Thyroid gland (tissue), 4 donors: Measurements from ENCODE around the gene ARHGEF26. TPM values are rescaled to one million over a fixed set of nuclear protein-coding genes. Genes with fewer than 3 reads are reported as not detected.

ENCODE experiments used
- DNase-seq, 2 donors: peaks; one replicate each; pipeline ENCODE4 v3.0.0-alpha.2; 2019
- H3K27ac ChIP-seq, 3 donors: fragments of 200-600 bp; sonication (generic); 1 replicate in 2 of 3; 2 replicates in 1 of 3; pipeline ENCODE4 v1.5.1; 2016 to 2019; ENCODE audit warnings: mild to moderate bottlenecking in 1 of 3, moderate library complexity in 1 of 3
- H3K27me3 ChIP-seq: fragments of 200-600 bp; sonication (generic); one replicate; pipeline ENCODE4 v1.5.1; 2019
- H3K36me3 ChIP-seq, 2 donors: fragments of 200-600 bp; sonication (generic); one replicate each; pipeline ENCODE4 v1.5.1; 2016 to 2019
- H3K4me1 ChIP-seq, 2 donors: fragments of 200-600 bp; sonication (generic); one replicate each; pipeline ENCODE4 v1.5.1; 2017 to 2019
- H3K4me3 ChIP-seq, 3 donors: fragments of 200-600 bp; sonication (generic); replicated peaks in 1 of 3; 1 replicate in 2 of 3; 2 replicates in 1 of 3; pipeline ENCODE4 v1.5.1; 2016; ENCODE audit warnings: mild to moderate bottlenecking in 1 of 3
- H3K9me3 ChIP-seq: fragments of 200-600 bp; sonication (generic); one replicate; pipeline ENCODE4 v1.5.1; 2017
- POLR2A ChIP-seq, 2 donors: fragments of 450-650 bp; IDR thresholded peaks; one replicate each; pipeline ENCODE4 v1.6.1; 2017; ENCODE audit warnings: antibody characterized with exemption in 2 of 2, mild to moderate bottlenecking in 2 of 2, moderate library complexity in 1 of 2
- WGBS, 2 donors: methylation state at CpG; one replicate each; pipeline ENCODE4 v1.1.5; 2017; 5-methylcytosine and 5-hydroxymethylcytosine counted together
- intact Hi-C: fragments of 100-400 bp; cut with DNase I; formaldehyde crosslinking; loops from one replicate; pipeline ENCODE4 v1.15.1; 2023
- total RNA-seq, 4 donors: library from RNA; depleted of rRNA; stranded (reverse); fragments of >200 nt; gene quantifications; one replicate each; pipeline ENCODE4 v1.2.3, GENCODE V29; 2016
- TF ChIP-seq, protein P1 (sequence below), 6 experiments: fragments of 200-600 bp in 3 of 6; fragments of 450-650 bp in 3 of 6; sonication (generic) in 3 of 6; IDR thresholded peaks; one replicate each; pipeline ENCODE4 v1.5.1; 2016 to 2019; ENCODE audit warnings: antibody characterized with exemption in 6 of 6, mild to moderate bottlenecking in 2 of 6, inconsistent platforms in 1 of 6, moderate library complexity in 1 of 6

Gene ARHGEF26
- total RNA-seq, 4 donors from 2014 or later: 15.8 to 18.0 (median 16.9) TPM

DNA sequence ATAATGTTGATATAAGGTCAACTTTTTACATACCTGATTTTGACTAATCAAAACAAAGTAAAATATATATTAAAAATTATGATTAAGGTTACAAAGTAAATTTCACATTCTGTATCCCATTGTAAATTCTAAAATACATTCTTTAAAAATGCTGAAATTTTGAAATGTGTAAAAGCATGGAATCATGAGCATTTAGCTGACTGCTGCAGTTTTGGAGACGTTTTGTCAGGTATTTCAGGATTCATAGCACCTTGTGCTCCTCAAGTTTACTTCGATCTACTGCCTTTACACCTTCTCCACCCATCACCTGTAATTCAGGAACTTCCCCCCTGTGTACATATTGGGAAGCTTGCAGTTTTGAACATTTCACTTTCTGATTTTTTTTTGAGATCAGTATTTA is 71.0 kb downstream of the ARHGEF26 start:
- TF ChIP-seq, protein P1, sequence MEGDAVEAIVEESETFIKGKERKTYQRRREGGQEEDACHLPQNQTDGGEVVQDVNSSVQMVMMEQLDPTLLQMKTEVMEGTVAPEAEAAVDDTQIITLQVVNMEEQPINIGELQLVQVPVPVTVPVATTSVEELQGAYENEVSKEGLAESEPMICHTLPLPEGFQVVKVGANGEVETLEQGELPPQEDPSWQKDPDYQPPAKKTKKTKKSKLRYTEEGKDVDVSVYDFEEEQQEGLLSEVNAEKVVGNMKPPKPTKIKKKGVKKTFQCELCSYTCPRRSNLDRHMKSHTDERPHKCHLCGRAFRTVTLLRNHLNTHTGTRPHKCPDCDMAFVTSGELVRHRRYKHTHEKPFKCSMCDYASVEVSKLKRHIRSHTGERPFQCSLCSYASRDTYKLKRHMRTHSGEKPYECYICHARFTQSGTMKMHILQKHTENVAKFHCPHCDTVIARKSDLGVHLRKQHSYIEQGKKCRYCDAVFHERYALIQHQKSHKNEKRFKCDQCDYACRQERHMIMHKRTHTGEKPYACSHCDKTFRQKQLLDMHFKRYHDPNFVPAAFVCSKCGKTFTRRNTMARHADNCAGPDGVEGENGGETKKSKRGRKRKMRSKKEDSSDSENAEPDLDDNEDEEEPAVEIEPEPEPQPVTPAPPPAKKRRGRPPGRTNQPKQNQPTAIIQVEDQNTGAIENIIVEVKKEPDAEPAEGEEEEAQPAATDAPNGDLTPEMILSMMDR (IDR thresholded peaks at IDR 0.05): no peak
- no peak for TF ChIP-seq POLR2A (IDR thresholded peaks at IDR 0.05)
- Histone ChIP-seq H3K27ac (no peak overlapping the region), H3K27me3 (no peaks in the 10 kb centered on the region), H3K4me1 (no peaks in the 10 kb centered on the region), H3K36me3 (no peaks in the 10 kb centered on the region), H3K4me3 (no peak overlapping the region), H3K9me3 (no peaks in the 10 kb centered on the region)
- WGBS, 2 donors: 88 to 96% methylated on average over 2 of the region's 2 CpGs
- intact Hi-C loops: no loop called here
- DNase-seq: no peak

DNA sequence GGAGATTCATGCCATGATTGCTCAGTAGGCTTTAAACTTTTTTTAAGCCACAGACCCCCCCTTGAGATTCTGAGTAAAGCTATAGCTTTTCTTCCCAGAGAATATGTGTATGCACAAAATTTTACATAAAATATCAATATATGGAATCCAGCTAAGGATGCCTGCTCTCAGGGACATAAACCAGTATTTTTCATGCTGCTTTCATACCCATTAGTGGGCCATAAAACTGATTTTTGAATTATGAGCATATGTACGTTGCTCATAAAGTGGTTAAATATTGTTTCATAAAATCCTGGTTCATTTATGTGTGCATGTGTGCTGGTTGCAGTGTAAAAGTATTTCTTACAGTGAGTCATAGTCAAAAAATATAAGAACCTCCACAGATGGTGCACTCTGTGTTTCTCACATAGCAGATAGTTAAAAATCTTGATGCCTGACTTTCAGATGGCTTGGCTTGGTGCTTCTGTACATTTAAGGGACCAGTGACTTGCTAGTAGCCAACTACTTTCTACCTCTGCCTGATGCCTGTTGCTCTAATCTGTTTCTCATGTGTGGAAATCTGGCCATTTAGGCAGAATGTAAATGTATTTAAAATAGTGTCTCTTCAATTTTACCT is 71.9 kb downstream of the ARHGEF26 start:
- H3K4me3 ChIP-seq: no peak overlapping the region
- H3K4me1 ChIP-seq: no peaks in the 10 kb centered on the region
- WGBS, 2 donors: 91 to 98% methylated on average over 1 of the region's 1 CpG
- H3K27me3 ChIP-seq: no peaks in the 10 kb centered on the region
- no peak overlapping the region for H3K27ac ChIP-seq
- no peaks in the 10 kb centered on the region for H3K9me3 ChIP-seq
- no peak for DNase-seq
- H3K36me3 ChIP-seq: no peaks in the 10 kb centered on the region
- TF ChIP-seq POLR2A (IDR thresholded peaks at IDR 0.05): no peak
- TF ChIP-seq, protein P1 (IDR thresholded peaks at IDR 0.05): no peak
- intact Hi-C loops: no loop called here

DNA sequence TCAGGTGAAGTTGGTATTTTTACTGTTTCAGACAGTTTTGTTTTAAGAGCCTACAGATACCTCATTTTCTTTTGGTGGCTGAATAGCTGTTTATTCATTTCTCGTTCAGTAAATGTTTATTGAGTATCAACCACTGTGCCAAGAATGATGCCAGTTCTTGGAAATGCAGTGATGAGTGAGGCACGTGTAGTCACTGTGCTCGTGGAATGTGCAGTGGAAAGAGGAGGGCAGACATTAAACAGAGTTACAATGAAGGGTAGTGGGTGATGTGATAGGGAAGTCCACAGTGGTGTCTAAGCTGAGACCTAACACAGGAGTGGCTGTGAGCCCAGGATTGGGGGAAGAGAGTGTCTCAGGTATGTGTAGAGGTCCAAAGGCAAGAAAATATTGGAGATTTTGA is 73.7 kb downstream of the ARHGEF26 start:
- no peaks in the 10 kb centered on the region for H3K4me1 ChIP-seq
- TF ChIP-seq, protein P1 (IDR thresholded peaks at IDR 0.05): no peak
- TF ChIP-seq POLR2A (IDR thresholded peaks at IDR 0.05): no peak
- H3K27ac ChIP-seq: no peak overlapping the region
- no peaks in the 10 kb centered on the region for H3K27me3 ChIP-seq
- H3K4me3 ChIP-seq: no peak overlapping the region
- H3K9me3 ChIP-seq: no peaks in the 10 kb centered on the region
- DNase-seq: no peak
- H3K36me3 ChIP-seq: no peaks in the 10 kb centered on the region
- 75 to 82% methylated on average over 3 of the region's 3 CpGs for WGBS, 2 donors
- intact Hi-C loops: no loop called here

DNA sequence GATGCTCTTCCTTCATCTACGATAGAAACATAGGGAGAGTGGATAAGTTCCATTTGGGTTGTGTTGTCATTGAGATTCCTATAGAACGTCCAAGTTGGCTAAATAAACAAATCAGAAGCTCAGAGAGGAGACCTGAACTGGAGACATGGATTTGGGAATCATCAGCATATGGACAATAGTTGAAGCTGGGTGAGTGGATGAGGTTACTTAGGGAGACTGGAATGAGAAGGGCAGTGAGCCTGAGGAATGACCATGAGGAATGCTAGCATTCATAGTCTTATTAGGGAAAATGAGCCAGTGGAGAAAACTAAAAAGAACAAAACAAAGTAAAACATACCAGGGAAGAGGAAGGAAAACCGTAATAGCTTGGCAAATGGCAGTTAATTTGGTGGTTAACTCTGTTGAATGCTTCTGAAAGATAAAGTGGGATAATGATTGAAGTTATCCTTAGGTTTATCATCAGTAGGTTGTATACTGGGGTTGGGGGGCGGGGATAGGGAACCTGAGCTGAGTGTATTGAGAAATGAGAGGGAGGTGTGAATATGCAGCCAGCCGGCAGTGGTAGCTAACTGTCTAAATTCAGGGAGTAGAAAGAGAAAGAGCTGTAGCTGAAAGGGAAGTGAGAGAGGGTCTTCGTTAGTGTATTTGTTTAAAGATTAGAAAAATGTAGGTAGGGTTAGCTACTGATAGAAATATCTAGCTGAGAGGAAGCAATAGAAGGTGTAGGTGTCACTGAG is 74.6 kb downstream of the ARHGEF26 start:
- TF ChIP-seq, protein P1 (IDR thresholded peaks at IDR 0.05): no peak
- TF ChIP-seq POLR2A (IDR thresholded peaks at IDR 0.05): no peak
- intact Hi-C loops: no loop called here
- WGBS, 2 donors: 73% methylated on average over 6 of the region's 6 CpGs
- no peaks in the 10 kb centered on the region for H3K4me1 ChIP-seq
- H3K9me3 ChIP-seq: no peaks in the 10 kb centered on the region
- no peak overlapping the region for H3K27ac ChIP-seq
- H3K27me3 ChIP-seq: no peaks in the 10 kb centered on the region
- no peak overlapping the region for H3K4me3 ChIP-seq
- no peak for DNase-seq
- no peaks in the 10 kb centered on the region for H3K36me3 ChIP-seq

DNA sequence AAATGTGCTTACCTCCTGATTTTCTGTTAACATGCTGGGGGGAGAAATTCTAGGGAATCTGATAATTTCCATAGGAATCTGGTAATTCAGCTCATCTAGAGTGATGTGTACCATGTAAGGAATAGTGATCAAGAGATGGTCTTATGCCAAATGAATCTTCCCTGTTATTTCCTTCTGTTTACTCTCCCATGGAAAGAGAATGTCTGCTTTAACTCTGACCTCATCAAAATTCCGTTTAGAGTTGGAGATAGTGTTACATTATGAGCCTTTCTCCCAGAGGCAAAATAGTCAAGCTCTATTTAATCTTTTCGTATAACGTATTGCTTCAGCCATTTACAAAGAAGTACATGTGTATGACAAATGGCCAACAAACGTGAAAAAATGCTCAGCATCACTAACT is 76.6 kb downstream of the ARHGEF26 start:
- 82 to 94% methylated on average over 4 of the region's 4 CpGs for WGBS, 2 donors
- DNase-seq: no peak
- Histone ChIP-seq H3K4me1 (no peaks in the 10 kb centered on the region), H3K27me3 (no peaks in the 10 kb centered on the region), H3K9me3 (no peaks in the 10 kb centered on the region), H3K27ac (no peak overlapping the region), H3K36me3 (no peaks in the 10 kb centered on the region), H3K4me3 (no peak overlapping the region)
- intact Hi-C loops: no loop called here
- no peak for TF ChIP-seq POLR2A (IDR thresholded peaks at IDR 0.05)
- TF ChIP-seq, protein P1 (IDR thresholded peaks at IDR 0.05): no peak
